Immature natural killer cell (primary cell): Measurements from ENCODE around the gene USH2A. TPM values are rescaled to one million over a fixed set of nuclear protein-coding genes. Genes with fewer than 3 reads are reported as not detected.

Experiments used
- DNase-seq, 3 donors: peaks; one replicate each; pipeline ENCODE4 v3.0.0; 2022; ENCODE audit warnings: mixed read lengths in 1 of 3
- H3K27ac Mint-ChIP-seq, 6 donors: one replicate each; pipeline ENCODE4 v1.8.0; 2020; ENCODE audit warnings: mixed read lengths in 6 of 6, mild to moderate bottlenecking in 5 of 6, inconsistent platforms in 4 of 6, moderate library complexity in 3 of 6
- H3K27me3 Mint-ChIP-seq, 3 donors: one replicate each; pipeline ENCODE4 v1.8.0; 2020 to 2021; ENCODE audit warnings: low read depth in 3 of 3, mild to moderate bottlenecking in 3 of 3, mixed read lengths in 3 of 3, moderate library complexity in 3 of 3, inconsistent platforms in 1 of 3
- H3K36me3 Mint-ChIP-seq, 3 donors: one replicate each; pipeline ENCODE4 v1.8.0; 2020; ENCODE audit warnings: mixed read lengths in 3 of 3, inconsistent platforms in 2 of 3, mild to moderate bottlenecking in 2 of 3
- H3K4me1 Mint-ChIP-seq, 2 donors: one replicate each; pipeline ENCODE4 v1.8.0; 2020; ENCODE audit warnings: inconsistent platforms in 2 of 2, mild to moderate bottlenecking in 2 of 2, mixed read lengths in 2 of 2, moderate library complexity in 1 of 2
- H3K4me3 Mint-ChIP-seq, 5 donors: one replicate each; pipeline ENCODE4 v1.8.0; 2020; ENCODE audit warnings: mild to moderate bottlenecking in 5 of 5, mixed read lengths in 5 of 5, inconsistent platforms in 3 of 5, moderate library complexity in 3 of 5
- H3K9me3 Mint-ChIP-seq, 6 donors: one replicate each; pipeline ENCODE4 v1.8.0; 2020; ENCODE audit warnings: mild to moderate bottlenecking in 6 of 6, mixed read lengths in 6 of 6, inconsistent platforms in 4 of 6, moderate library complexity in 3 of 6
- polyA plus RNA-seq, 3 donors: library from polyadenylated mRNA; unstranded; fragments of 300-500 nt; fragmentation: Illumina TruSeq; gene quantifications; one replicate each; pipeline ENCODE4 v1.2.3, GENCODE V29; 2021

USH2A gene
- polyA plus RNA-seq, 3 donors from 2014 or later, result not detected

DNA sequence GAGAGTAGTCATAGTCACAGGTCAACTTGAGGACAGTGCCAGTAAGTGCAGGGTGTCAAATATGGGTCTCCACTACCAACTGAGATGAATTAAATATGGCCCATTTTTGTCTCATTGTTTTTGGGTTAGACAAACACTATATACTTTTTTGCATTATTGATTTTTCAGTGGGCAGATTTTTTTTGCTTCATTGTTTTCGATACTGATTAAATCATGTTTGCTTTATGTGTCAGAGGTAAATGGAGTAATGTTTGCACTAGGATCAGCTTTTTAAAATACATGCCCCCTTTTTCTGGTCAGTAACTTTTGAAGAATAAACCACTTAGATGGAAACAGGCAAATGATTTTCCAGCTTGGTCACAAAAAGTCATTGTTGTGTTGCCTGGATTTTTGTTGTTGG is 199.0 kb downstream of the USH2A start:
- Mint-ChIP-seq H3K36me3 (peaks cover 0 to 4% (median 0%) of the 10 kb centered on the region in 3 donors), H3K27me3 (peaks cover 0 to 7% (median 3%) of the 10 kb centered on the region in 3 donors), H3K4me1 (peaks cover 0 to 5% of the 10 kb centered on the region in 2 donors), H3K4me3 (no peak overlapping the region), H3K27ac (no peak overlapping the region), H3K9me3 (peaks cover 12 to 39% (median 23%) of the 10 kb centered on the region in 6 donors)
- no peak for DNase-seq

DNA sequence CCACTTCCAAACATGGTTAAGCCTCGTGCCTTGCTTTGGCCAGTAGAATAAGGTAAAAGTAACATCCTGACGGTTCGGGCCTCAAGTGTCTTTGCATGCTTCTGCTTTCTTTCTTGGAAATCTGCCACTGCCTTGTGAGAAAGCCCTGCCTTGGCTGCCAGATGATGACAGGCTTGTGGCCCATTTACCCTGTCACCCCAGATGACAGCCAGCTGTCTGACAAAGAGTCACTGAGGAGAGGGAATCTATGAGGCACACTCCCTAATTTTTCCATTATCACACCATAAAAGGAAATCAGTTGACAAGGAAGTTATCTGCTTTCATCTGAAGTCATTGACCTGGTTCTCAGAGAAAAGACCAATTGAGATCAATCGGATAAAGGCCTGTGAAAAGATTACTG is 199.8 kb downstream of the USH2A start:
- no peak overlapping the region for H3K4me3 Mint-ChIP-seq
- no peak overlapping the region for H3K27ac Mint-ChIP-seq
- H3K9me3 Mint-ChIP-seq, result peaks cover 12 to 38% (median 23%) of the 10 kb centered on the region in 6 donors
- H3K36me3 Mint-ChIP-seq, result peaks cover 0 to 4% (median 0%) of the 10 kb centered on the region in 3 donors
- DNase-seq, result no peak
- peaks cover 0 to 5% of the 10 kb centered on the region in 2 donors for H3K4me1 Mint-ChIP-seq
- peaks cover 0 to 7% (median 3%) of the 10 kb centered on the region in 3 donors for H3K27me3 Mint-ChIP-seq

DNA sequence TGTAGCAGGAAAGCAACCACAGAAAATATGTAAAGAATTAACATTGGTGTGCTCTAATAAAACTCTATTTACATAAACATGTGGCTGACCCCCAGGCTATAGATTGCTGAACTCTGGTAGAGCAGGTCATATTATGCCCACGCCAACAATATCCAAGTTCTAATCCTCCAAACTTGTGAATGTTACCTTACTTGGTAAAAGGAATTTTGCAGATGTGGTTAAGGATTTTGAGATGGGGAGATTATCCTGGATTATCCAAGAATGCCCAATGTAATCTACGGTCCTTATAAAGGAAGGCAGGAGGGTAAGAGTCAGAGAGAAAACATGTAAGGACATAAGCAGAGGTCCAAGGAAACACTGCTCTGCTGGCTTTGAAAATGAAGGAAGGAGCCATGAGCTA is 201.0 kb downstream of the USH2A start:
- H3K4me3 Mint-ChIP-seq, result no peak overlapping the region
- no peak overlapping the region for H3K27ac Mint-ChIP-seq
- peaks cover 3 to 29% (median 14%) of the 10 kb centered on the region in 6 donors for H3K9me3 Mint-ChIP-seq
- H3K4me1 Mint-ChIP-seq, result peaks cover 0 to 5% of the 10 kb centered on the region in 2 donors
- H3K27me3 Mint-ChIP-seq, result peaks cover 0 to 5% (median 2%) of the 10 kb centered on the region in 3 donors
- H3K36me3 Mint-ChIP-seq, result peaks cover 0 to 4% (median 0%) of the 10 kb centered on the region in 3 donors
- no peak for DNase-seq

DNA sequence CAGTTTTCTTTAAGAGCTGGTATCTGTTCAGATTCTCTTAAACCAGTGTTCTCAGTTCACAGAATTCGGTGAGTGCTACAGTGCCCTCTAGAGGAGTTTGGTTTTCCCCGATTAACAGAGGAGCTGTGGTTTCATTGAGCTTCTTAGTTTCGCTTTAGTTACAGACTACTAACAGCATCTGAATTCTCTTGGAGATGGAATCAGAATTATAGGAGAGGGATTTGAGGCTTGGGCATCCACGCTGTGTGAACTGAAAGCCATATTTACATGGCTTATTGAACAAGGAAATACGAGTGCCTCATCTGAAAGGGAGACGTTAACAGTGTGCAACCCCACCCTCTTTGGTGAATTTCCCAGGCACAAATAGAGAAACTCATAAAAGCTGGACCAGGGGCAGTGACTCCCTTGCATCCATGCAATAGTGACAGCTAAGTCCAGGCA is 202.0 kb downstream of the USH2A start:
- Mint-ChIP-seq H3K27me3 (peaks cover 0 to 5% (median 2%) of the 10 kb centered on the region in 3 donors), H3K27ac (no peak overlapping the region), H3K4me3 (peak overlapping the region; percentile 40 to 72 (median 64)), H3K9me3 (peaks cover 2 to 23% (median 12%) of the 10 kb centered on the region in 6 donors), H3K36me3 (peaks cover 0 to 4% (median 0%) of the 10 kb centered on the region in 3 donors), H3K4me1 (peaks cover 0 to 5% of the 10 kb centered on the region in 2 donors)
- no peak for DNase-seq

DNA sequence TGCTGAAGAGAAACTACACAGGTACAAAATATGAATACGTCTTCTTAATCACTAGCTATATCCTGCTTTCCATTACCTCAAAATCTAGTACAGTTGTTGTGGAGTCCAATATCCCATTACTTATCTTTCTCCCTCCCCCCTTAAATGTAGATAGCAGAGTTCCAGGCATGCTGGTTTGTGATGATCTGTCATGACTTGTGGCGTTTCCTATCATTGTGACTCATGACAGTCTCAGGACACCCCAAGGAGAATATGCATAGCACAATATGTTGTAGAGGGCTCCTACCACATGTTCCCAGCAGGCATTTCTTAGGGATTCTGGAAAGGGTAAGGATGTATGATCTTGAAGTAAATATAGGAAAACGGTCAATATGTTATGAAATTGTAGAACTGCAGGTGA is 206.9 kb downstream of the USH2A start:
- H3K4me1 Mint-ChIP-seq, result peaks cover 0 to 1% of the 10 kb centered on the region in 2 donors
- no peak overlapping the region for H3K27ac Mint-ChIP-seq
- DNase-seq, result no peak
- H3K4me3 Mint-ChIP-seq, result no peak overlapping the region
- peaks cover 0 to 4% (median 0%) of the 10 kb centered on the region in 3 donors for H3K36me3 Mint-ChIP-seq
- no peaks in the 10 kb centered on the region for H3K27me3 Mint-ChIP-seq
- peaks cover 2 to 21% (median 8%) of the 10 kb centered on the region in 6 donors for H3K9me3 Mint-ChIP-seq

DNA sequence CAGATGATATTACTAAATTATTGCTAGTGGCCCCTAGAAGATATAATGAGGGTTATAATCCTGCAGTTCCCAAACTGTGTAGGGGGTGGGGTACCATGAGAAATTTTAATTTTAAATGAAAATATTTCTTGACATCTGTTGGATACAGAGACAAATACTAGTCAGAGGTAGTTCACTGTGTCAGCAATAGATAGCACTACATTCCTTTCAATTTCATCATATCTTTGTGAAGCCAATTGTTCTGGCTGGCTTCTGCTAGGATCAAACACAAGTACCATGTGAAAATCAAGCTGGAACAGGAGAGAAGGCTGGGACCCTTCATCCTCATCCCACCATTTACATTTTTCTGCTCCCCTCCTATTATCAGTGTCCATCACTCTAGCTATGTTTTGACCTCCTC is 208.1 kb downstream of the USH2A start:
- DNase-seq, result no peak
- Mint-ChIP-seq H3K27ac (no peak overlapping the region), H3K4me1 (no peaks in the 10 kb centered on the region), H3K36me3 (no peaks in the 10 kb centered on the region), H3K4me3 (no peak overlapping the region), H3K27me3 (no peaks in the 10 kb centered on the region), H3K9me3 (peaks cover 5 to 23% (median 7%) of the 10 kb centered on the region in 6 donors)

DNA sequence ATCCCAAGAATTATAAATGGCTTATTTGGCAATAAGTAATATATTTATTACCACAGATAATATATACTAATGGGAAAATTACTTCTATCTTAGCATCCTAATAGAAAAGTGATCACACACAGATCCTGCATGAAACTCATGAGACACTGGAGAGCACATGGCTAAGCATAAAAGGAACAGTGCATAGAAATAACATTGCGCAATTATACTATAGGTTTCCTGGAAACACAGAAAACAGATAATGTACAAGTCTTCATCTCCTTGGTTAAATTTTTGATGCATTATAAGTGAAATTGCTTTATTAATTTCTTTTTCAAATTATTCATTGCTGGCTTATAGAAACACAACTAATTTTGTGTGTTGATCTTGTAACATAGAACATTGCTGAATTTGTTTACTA is 210.4 kb downstream of the USH2A start:
- no peak for DNase-seq
- H3K4me1 Mint-ChIP-seq, result no peaks in the 10 kb centered on the region
- H3K36me3 Mint-ChIP-seq, result no peaks in the 10 kb centered on the region
- H3K4me3 Mint-ChIP-seq, result no peak overlapping the region
- H3K9me3 Mint-ChIP-seq, result peaks cover 5 to 35% (median 7%) of the 10 kb centered on the region in 6 donors
- H3K27ac Mint-ChIP-seq, result no peak overlapping the region
- no peaks in the 10 kb centered on the region for H3K27me3 Mint-ChIP-seq

DNA sequence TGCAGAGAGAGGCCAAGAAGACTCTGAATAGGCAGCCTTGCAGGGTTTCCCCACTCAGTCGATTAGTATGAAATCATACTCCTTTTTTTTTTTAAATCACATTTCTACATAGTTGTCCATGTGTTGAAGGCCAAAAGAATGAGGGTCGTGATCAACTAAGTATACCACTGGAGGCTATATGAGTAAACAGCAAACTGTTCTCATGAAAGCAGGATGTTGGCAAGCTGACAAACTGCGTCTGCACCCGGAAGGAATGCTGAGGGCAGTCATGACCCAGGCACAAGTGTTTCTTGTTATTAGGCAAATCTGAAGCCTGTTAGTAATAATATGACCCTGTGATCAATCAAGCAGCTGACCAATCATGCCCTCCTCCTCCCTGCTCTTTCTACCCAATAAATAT is 213.2 kb downstream of the USH2A start:
- H3K27ac Mint-ChIP-seq, result no peak overlapping the region
- DNase-seq, result no peak
- H3K4me1 Mint-ChIP-seq, result no peaks in the 10 kb centered on the region
- no peaks in the 10 kb centered on the region for H3K27me3 Mint-ChIP-seq
- no peaks in the 10 kb centered on the region for H3K36me3 Mint-ChIP-seq
- H3K4me3 Mint-ChIP-seq, result no peak overlapping the region
- H3K9me3 Mint-ChIP-seq, result peaks cover 4 to 45% (median 7%) of the 10 kb centered on the region in 6 donors

DNA sequence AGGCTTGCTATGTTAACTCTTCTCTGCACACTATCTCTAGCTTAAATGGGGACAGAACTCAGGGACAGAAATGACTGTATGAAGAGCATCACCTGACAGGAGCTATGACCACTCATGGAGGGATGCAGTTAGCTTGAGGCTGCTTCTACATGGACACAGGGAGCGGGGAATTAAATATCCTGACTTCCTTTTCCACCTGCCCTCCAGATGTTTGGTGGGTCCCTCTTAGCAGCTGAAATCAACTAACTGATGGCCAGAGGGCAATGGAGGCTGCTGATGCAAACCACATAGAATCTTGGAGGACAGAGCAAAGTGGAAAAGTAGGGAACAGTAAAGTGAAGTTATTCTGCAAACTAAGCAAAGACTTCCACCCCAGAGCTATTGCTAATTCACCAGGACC is 214.1 kb downstream of the USH2A start:
- no peak overlapping the region for H3K4me3 Mint-ChIP-seq
- peaks cover 4 to 45% (median 7%) of the 10 kb centered on the region in 6 donors for H3K9me3 Mint-ChIP-seq
- H3K27me3 Mint-ChIP-seq, result no peaks in the 10 kb centered on the region
- H3K4me1 Mint-ChIP-seq, result no peaks in the 10 kb centered on the region
- no peak for DNase-seq
- H3K36me3 Mint-ChIP-seq, result no peaks in the 10 kb centered on the region
- H3K27ac Mint-ChIP-seq, result no peak overlapping the region

DNA sequence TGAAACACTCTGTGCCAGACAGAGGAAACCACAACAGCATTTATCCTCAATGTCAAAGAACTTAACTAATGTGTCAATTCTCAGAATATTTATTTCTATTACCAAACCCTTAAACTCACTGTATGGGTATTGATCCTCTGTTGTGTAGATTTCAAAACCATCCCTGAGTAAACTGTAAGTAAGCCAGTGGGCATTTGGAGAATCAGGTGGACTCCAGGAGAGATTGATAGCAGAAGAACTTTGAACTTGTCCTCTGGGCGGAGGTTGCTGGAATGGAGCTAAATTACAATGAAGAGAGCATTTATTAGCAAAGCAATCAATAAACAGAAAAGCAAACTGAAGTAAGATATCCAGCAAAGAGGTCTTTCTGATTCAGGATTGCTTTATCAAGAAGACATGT is 216.1 kb downstream of the USH2A start:
- no peak for DNase-seq
- H3K4me1 Mint-ChIP-seq, result no peaks in the 10 kb centered on the region
- no peaks in the 10 kb centered on the region for H3K27me3 Mint-ChIP-seq
- H3K9me3 Mint-ChIP-seq, result peaks cover 3 to 40% (median 9%) of the 10 kb centered on the region in 6 donors
- H3K27ac Mint-ChIP-seq, result no peak overlapping the region
- H3K36me3 Mint-ChIP-seq, result no peaks in the 10 kb centered on the region
- H3K4me3 Mint-ChIP-seq, result no peak overlapping the region

DNA sequence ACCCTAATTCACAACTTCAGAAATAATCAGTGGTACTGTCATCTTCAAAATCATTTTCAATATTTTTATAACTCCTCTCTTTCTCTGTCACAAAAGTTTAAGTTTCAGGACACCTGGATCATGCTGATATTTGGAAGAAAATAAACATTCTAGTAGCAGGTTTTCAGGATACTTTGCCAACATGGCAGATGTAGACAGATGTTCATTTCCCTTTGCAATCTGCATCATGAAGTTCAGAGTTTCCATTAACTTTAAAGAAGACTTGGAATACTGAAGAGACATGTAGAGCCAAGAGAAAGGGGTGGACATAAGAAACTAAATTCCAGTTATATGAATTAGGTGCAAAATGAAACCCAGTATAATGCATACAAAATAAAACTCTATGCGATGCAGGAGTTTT is 218.1 kb downstream of the USH2A start:
- H3K27me3 Mint-ChIP-seq, result no peaks in the 10 kb centered on the region
- H3K4me1 Mint-ChIP-seq, result no peaks in the 10 kb centered on the region
- no peak overlapping the region for H3K4me3 Mint-ChIP-seq
- no peak overlapping the region for H3K27ac Mint-ChIP-seq
- no peaks in the 10 kb centered on the region for H3K36me3 Mint-ChIP-seq
- H3K9me3 Mint-ChIP-seq, result peaks cover 0 to 27% (median 7%) of the 10 kb centered on the region in 6 donors
- DNase-seq, result no peak

DNA sequence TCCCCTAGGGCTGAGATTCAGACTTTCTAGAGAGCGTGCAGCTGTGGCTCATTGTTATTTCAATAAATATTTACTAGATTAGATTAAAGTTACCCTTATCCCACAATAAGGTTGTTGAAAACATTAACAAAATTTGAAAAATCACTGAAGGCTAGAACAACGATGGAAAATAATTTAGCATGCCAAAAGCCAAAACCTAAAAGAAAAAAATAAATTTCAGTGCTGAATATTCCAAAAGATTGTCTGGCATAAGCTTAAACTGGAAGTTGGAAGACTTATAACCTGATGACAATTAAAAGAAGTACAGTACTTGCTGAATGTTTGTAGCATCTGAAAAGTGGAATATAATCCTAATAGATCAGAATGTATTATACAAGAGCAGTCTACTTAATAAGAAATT is 221.3 kb downstream of the USH2A start:
- Mint-ChIP-seq H3K27me3 (no peaks in the 10 kb centered on the region), H3K4me1 (no peaks in the 10 kb centered on the region)

DNA sequence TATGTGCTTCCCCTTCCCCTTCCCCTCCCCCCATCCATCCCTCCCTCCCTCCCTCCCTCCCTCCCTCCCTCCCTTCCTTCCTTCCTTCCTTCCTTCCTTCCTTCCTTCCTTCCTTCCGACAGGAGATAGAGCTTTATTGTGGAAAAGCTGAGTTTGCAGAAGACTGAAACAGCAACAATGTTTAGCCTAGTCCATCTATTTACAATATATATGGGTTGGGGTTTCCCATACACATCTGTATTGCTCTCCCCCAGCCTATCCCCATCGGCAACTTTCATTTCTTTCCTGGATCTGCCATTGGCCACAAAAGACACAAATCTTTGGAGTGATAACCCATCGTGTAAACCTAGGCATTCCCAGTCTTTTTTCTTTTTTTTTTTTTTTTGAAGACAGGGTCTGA is 222.3 kb downstream of the USH2A start:
- H3K4me1 Mint-ChIP-seq, result no peaks in the 10 kb centered on the region
- no peak overlapping the region for H3K27ac Mint-ChIP-seq
- H3K36me3 Mint-ChIP-seq, result no peaks in the 10 kb centered on the region
- H3K9me3 Mint-ChIP-seq, result peaks cover 0 to 32% (median 3%) of the 10 kb centered on the region in 6 donors
- no peaks in the 10 kb centered on the region for H3K27me3 Mint-ChIP-seq
- H3K4me3 Mint-ChIP-seq, result no peak overlapping the region
- no peak for DNase-seq

More for the DNA sequence above, 221.3 kb downstream of the USH2A start:
- Mint-ChIP-seq H3K36me3 (no peaks in the 10 kb centered on the region), H3K27ac (no peak overlapping the region), H3K4me3 (no peak overlapping the region), H3K9me3 (peaks cover 0 to 26% (median 3%) of the 10 kb centered on the region in 6 donors)
- DNase-seq, result no peak

DNA sequence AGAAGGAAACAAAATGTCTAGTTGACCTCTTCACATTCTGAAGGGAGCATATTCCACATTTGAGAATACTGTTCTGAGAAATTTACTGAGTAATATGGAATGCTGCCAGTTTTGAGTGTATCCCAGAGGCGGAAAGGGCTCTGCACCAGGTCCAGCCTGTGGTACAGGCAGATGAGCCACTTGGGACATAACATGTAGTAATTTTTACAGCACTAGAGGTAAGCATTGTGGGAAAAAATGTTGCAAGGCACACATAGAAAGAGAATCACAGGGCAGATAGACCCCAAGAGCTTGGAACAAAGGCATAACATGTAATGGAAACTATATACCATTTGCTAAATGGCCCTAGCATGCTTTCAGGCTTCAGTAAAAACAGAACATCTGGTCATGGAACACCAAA is 228.5 kb downstream of the USH2A start:
- no peak for DNase-seq

DNA sequence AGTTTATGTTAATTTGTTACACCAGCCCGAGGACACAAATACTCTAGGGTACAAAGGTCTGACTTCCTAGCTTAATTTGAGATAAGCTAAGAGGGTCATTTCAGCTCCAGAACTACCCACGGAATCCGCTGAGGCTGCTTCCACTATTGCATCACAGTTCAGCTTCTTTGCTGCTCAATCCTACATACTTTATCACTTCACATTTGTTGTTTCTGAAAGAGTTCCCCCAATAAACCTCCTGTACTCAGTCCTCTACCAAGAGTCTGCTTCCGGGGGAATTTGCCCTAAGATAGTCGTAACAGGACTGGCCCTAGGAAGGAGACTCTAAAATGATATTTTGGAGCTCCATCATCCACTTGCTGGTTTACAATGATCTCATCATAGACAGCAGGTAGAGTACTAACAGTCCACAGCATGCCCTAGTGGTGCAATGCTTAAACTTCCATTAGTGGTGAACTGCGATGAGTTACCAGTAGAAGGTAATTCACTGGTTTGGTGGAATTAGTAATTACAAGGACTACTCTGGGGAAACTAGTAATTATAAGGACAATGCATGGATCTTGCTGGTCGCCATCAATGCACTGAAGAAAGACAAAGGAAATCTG is 229.3 kb downstream of the USH2A start:
- Mint-ChIP-seq H3K9me3 (peaks cover 0 to 47% (median 12%) of the 10 kb centered on the region in 6 donors), H3K36me3 (no peaks in the 10 kb centered on the region), H3K27ac (no peak overlapping the region), H3K4me3 (no peak overlapping the region), H3K27me3 (peaks cover 0 to 2% (median 0%) of the 10 kb centered on the region in 3 donors), H3K4me1 (no peaks in the 10 kb centered on the region)
- no peak for DNase-seq

More for the DNA sequence above, 228.5 kb downstream of the USH2A start:
- H3K4me1 Mint-ChIP-seq, result no peaks in the 10 kb centered on the region
- peaks cover 0 to 2% (median 0%) of the 10 kb centered on the region in 3 donors for H3K27me3 Mint-ChIP-seq
- no peaks in the 10 kb centered on the region for H3K36me3 Mint-ChIP-seq
- no peak overlapping the region for H3K4me3 Mint-ChIP-seq
- peaks cover 0 to 47% (median 12%) of the 10 kb centered on the region in 6 donors for H3K9me3 Mint-ChIP-seq
- H3K27ac Mint-ChIP-seq, result no peak overlapping the region
